SK-N-MC (cell line): ENCODE data around the gene SMAD7.

Source experiments
- EZH2 ChIP-seq: fragments of 200-600 bp; sonication (generic); IDR thresholded peaks from one replicate; pipeline ENCODE4 v1.6.1; 2017; ENCODE audit warnings: antibody characterized with exemption
- POLR2AphosphoS5 ChIP-seq: IDR thresholded peaks from 2 replicates; pipeline ENCODE4 v1.6.1; 2012; ENCODE audit warnings: mild to moderate bottlenecking, low read depth, low read length, borderline replicate concordance

DNA sequence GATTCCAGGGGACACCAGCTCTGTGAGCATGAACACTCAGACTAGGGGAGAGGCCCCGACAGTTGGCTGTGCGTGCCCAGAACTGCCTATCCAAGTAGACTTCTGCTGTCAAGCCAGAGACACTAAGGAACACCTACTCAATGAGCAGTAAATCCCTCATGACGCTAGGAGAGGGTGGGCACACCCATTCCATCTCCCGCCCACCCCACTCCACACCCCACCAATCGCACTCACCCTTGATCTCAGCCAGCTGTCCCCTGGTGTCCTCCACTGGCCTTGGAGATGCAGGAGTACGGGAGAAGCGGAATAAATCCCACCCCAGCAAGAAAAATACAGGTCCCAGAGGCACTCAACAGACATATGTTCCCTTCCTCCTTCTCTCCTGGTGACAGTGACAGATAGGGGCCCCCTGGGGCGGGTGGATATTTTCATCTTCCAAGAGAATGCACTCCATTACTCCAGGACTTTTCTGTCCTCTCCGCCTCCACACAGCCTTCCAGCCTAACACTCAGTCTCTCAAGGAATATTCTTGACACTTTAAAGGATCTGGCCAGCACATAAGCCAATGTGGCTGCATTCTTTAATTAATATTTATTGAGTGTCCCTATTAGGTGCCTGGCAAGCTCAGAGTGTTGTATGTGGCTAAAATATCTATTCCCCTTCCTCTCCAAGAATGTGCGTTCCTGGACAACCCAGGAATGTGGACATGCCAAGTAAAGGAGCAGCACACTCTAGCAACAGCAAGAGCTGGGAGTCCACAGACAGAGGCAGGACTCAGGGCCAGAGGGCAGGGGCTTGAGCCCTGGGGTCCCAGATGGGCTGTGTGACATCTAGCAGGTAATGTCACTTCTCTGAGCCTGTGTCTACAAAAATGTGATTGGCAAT, 13.1 kb upstream of the SMAD7 start:
- no peak for TF ChIP-seq POLR2AphosphoS5
- no peak for TF ChIP-seq EZH2
